Anterior cingulate cortex (tissue), 58 donors: ENCODE results near the gene ZNHIT1.
"Not testable (repeated sequence)": the region's sequence is repeated elsewhere in the genome, so short reads cannot be mapped to it uniquely, and the experiment has no call there.

Source experiments
- DNase-seq, 58 donors: peaks; one replicate each; lab custom pipeline; 2025; lab: John Stamatoyannopoulos, UW

The ZNHIT1 gene

GRCh38 chr7:101186194-101186593 lies 31.8 kb upstream of the ZNHIT1 start:
- no peak for DNase-seq

GRCh38 chr7:101186844-101187428 lies 31.0 kb upstream of the ZNHIT1 start:
- no peak for DNase-seq

GRCh38 chr7:101189109-101189508 lies 28.9 kb upstream of the ZNHIT1 start:
- DNase-seq = no peak

- no peak for DNase-seq
Measured at GRCh38 chr7:101195884-101196283, 22.1 kb upstream of the ZNHIT1 start.

- no peak for DNase-seq
Measured at GRCh38 chr7:101197991-101198390, 20.0 kb upstream of the ZNHIT1 start.

GRCh38 chr7:101198476-101198875 lies 19.5 kb upstream of the ZNHIT1 start:
- no peak for DNase-seq

DNA sequence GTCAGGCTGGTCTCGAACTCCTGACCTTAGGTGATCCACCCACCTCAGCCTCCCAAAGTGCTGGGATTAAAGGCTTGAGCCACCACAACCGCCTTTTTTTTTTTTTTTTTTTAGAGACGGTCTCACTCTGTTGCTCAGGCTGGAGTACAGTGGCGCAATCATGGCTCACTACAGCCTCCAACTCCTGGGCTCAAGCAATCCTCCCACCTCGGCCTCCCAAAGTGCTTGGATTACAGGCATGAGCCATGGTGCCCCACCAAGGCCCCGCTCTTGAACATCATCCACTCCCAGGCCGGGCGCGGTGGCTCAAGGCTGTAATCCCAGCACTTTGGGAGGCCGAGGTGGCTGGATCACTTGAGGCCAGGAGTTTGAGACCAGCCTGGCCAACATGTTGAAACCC lies 18.4 kb upstream of the ZNHIT1 start:
- DNase-seq = not testable (repeated sequence)

- DNase-seq = no peak
Measured at GRCh38 chr7:101200504-101200861, 17.5 kb upstream of the ZNHIT1 start.

DNA sequence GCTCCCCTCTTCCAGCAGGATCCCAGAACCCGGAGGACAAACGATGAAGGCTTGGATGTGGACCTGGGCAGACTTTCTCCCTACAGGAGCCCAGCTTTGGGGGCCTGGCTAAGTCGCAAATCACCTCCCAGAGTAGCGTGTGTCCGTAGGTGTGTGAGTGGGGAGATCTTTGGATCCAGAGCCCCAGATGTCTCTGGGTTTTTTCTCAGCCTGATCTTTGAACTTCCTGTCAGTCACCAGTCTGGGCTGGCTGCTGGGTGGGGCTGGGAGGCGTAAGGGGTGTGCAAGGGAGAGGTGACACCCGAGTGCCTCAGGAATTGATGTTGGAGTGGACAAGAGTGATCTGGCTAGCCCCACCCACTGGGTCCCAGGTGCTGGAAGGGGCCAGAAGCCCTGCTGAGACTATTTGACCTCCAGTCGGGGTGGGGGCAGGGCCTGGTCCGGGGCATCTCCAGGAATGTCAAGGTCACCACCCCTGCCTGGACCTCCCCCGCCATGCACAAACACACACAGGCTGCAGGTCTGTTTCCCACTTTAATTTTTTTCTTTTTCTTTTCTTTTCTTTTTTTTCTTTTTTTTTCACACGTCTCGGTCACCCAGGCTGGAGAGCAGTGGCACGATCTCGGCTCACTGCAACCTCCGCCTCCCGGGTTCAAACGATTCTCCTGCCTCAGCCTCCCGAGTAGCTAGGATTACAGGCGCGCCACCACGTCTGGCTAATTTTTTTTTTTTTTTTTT lies 16.9 kb upstream of the ZNHIT1 start, which contains the start of gene MOGAT3:
Gene MOGAT3, minus strand, starts transcription at position 175 of the 738 bp plus-strand sequence. CDS start 182 bp downstream, outside the sequence.
- no peak for DNase-seq

- DNase-seq = no peak
Measured at GRCh38 chr7:101201695-101202602, 16.0 kb upstream of the ZNHIT1 start.

- no peak for DNase-seq
Measured at GRCh38 chr7:101202603-101202918, 15.4 kb upstream of the ZNHIT1 start.

GRCh38 chr7:101203740-101204738 lies 13.9 kb upstream of the ZNHIT1 start:
- not testable (repeated sequence) for DNase-seq

GRCh38 chr7:101205901-101206664 lies 11.9 kb upstream of the ZNHIT1 start:
- DNase-seq = no peak

DNA sequence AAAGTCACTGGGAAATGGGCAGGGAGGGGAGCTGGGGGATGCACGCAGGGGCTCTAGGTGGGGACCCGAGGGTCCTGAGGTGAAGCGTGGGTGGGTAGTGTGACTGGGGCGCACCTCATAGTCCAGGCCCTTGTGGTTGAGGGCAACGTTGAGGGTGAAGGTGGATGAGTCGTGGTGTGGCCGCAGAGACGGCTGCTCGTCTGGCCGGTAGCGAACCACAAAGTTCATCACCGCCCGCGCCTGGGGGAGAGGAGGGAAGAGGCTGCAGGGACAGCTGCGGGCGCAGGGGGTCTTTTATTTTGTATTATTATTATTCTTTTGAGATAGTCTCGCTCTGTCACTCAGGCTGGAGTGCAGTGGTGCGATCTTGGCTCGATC lies 11.3 kb upstream of the ZNHIT1 start:
- no peak for DNase-seq

GRCh38 chr7:101207459-101207858 lies 10.5 kb upstream of the ZNHIT1 start:
- DNase-seq = no peak

GRCh38 chr7:101208794-101209193 lies 9.2 kb upstream of the ZNHIT1 start:
- no peak for DNase-seq

DNA sequence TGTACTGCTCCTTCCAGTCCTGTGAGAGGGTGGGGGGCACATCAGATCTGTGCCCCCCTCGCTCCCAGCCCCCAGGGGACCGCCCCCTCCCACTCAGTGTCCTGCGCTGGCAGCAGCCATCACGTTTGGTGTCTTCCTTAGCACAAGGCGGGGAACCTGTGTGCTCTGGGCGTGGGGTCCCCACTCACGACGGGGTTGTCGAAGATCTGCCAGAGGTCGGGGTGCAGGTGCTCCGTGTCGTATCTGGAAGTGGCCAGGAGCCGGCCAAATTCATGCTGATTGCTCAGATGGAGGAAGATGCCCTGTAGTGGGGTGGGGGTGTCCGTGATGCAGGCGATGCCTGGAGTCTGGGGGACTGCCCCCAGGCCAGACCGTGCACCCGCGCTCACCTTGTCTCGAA lies 7.8 kb upstream of the ZNHIT1 start:
- no peak for DNase-seq

GRCh38 chr7:101211501-101211900 lies 6.5 kb upstream of the ZNHIT1 start:
- DNase-seq = no peak

- DNase-seq = no peak
Measured at GRCh38 chr7:101212014-101212413, 6.0 kb upstream of the ZNHIT1 start.
